Aorta (tissue), 5 donors: ENCODE results near the gene DTNB. TPM values are rescaled to one million over a fixed set of nuclear protein-coding genes. Genes with fewer than 3 reads are reported as not detected.

Source experiments
- ATAC-seq: fragments of 200-7000 bp; cut with Tn5 transposase; one replicate; pipeline ENCODE4 v1.9.1; 2022; ENCODE audit warnings: moderate library complexity; ENCODE audit not compliant: low FRiP score
- DNase-seq, 2 donors: peaks; one replicate each; pipeline ENCODE4 v3.0.0-alpha.2; 2020
- H3K27ac ChIP-seq, 2 donors: one replicate each; pipeline ENCODE4 v1.5.1; 2013; ENCODE audit warnings: low read length in 2 of 2, mild to moderate bottlenecking in 2 of 2, moderate library complexity in 2 of 2, control low read depth in 1 of 2, inconsistent platforms in 1 of 2, low read depth in 1 of 2
- H3K27me3 ChIP-seq, 2 donors: one replicate each; pipeline ENCODE4 v1.6.1; 2013; ENCODE audit warnings: control low read depth in 1 of 2, low read length in 1 of 2, mild to moderate bottlenecking in 1 of 2, moderate library complexity in 1 of 2; ENCODE audit not compliant: insufficient read depth in 2 of 2, control insufficient read depth in 1 of 2
- H3K36me3 ChIP-seq, 2 donors: one replicate each; pipeline ENCODE4 v1.6.1; 2013; ENCODE audit warnings: control low read depth in 1 of 2, low read length in 1 of 2, mild to moderate bottlenecking in 1 of 2; ENCODE audit not compliant: insufficient read depth in 2 of 2, control insufficient read depth in 1 of 2
- H3K4me1 ChIP-seq, 2 donors: one replicate each; pipeline ENCODE4 v1.6.1; 2013; ENCODE audit warnings: low read length in 2 of 2, control low read depth in 1 of 2, mild to moderate bottlenecking in 1 of 2, moderate library complexity in 1 of 2; ENCODE audit not compliant: insufficient read depth in 2 of 2, control insufficient read depth in 1 of 2
- H3K4me3 ChIP-seq, 2 donors: one replicate each; pipeline ENCODE4 v1.5.1; 2013; ENCODE audit warnings: low read length in 2 of 2, control low read depth in 1 of 2, mild to moderate bottlenecking in 1 of 2
- H3K9me3 ChIP-seq: one replicate; pipeline ENCODE4 v1.6.1; 2013; ENCODE audit warnings: mild to moderate bottlenecking, low read length; ENCODE audit not compliant: control insufficient read depth
- WGBS, 2 donors: extraction: QIAGEN DNeasy Blood & Tissue Kit; methylation state at CpG; one replicate each; pipeline ENCODE4 v1.1.7; 2013; 5-methylcytosine and 5-hydroxymethylcytosine counted together
- intact Hi-C, 2 donors: fragments of 100-400 bp; cut with DNase I; formaldehyde crosslinking; loops; one replicate each; pipeline versions ENCODE4 v1.14.2 to v1.15.0; 2022
- polyA plus RNA-seq, 2 donors: library from polyadenylated mRNA; stranded (reverse); fragments of 200-250 nt; gene quantifications; one replicate each; pipeline ENCODE4 v1.2.3, GENCODE V29; 2013
- total RNA-seq, 2 donors: library from RNA; stranded (reverse); fragmentation: NEBNext Ultra II Directional; extraction: Animal tissue kit (Norgen Biotek cat#: 25700); gene quantifications; one replicate each; pipeline ENCODE4 v1.2.1, GENCODE V29; 2021
- donor health status: healthy with polysubstance abuse.
- donor health status: Bipolar disorder and iron deficiency.
- donor health status: DM: no; HTN: no; CAD: no.
- donor health status: DM: no; HTN: no; CAD: no.
- donor health status: DM: yes; HTN: yes; CAD: no.

The DTNB gene
- total and polyA plus RNA-seq, 4 donors, result 14.7 to 33.7 (median 17.1) TPM

DNA sequence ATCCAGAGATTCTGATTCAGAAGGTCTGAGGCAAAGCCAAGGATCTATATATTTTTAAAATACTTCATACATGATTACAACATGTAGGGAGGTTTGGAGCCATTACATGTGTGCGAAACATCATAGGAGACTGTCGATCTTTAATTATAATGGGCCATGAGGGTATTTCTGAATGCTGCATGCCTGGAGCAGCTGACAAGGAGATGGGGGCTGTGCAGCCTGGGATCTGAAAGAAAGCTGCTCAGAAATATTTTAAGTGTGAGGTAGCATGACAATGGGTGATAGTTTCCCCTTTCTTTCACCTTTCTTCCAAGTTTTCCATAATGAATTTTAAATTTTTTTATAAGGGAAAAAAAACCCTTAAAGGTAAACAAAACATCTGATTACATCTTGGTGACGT is 229.6 kb downstream of the DTNB start:
- DNase-seq, result no peak
- intact Hi-C loops, result no loop called here
- H3K4me1 ChIP-seq, result no peaks in the 10 kb centered on the region
- no peaks in the 10 kb centered on the region for H3K27me3 ChIP-seq
- H3K27ac ChIP-seq, result no peak overlapping the region
- 93 to 94% methylated on average over 3 of the region's 3 CpGs for whole genome bisulfite sequencing, 2 donors
- no peak overlapping the region for H3K4me3 ChIP-seq
- ATAC-seq, result no peak
- H3K36me3 ChIP-seq, result no peaks in the 10 kb centered on the region
- no peaks in the 10 kb centered on the region for H3K9me3 ChIP-seq

DNA sequence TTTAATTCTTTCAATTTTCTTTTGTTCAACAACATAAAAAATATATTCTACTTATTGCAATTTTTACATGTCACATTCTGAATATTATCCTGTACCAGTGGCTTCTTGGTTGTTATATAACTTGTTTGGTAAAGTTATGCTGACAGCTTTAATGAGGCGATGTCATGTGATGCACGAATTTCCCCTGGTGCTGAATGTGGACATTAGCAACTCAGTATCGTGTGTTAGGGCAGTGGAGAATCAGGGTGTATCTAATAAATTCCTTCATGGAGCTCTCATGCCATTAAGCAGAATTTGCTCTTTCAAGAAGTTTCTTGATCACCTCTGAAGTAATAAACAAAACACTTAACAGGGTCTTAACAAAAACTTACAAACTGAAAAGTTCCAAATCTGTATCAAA is 232.0 kb downstream of the DTNB start:
- no peaks in the 10 kb centered on the region for H3K36me3 ChIP-seq
- ATAC-seq (no peak), DNase-seq (no peak)
- no peak overlapping the region for H3K4me3 ChIP-seq
- intact Hi-C loops, result no loop called here
- WGBS, 2 donors, result 81 to 88% methylated on average over 3 of the region's 3 CpGs
- H3K9me3 ChIP-seq, result no peaks in the 10 kb centered on the region
- H3K4me1 ChIP-seq, result no peaks in the 10 kb centered on the region
- H3K27me3 ChIP-seq, result no peaks in the 10 kb centered on the region
- H3K27ac ChIP-seq, result no peak overlapping the region

GRCh38 chr2:25438793-25439192 is 234.6 kb downstream of the DTNB start:
- no peaks in the 10 kb centered on the region for H3K36me3 ChIP-seq
- ATAC-seq (no peak), DNase-seq (no peak)
- no peaks in the 10 kb centered on the region for H3K9me3 ChIP-seq
- WGBS, 2 donors, result 90 to 99% methylated on average over 2 of the region's 2 CpGs
- H3K4me3 ChIP-seq, result no peak overlapping the region
- intact Hi-C loops, result no loop called here
- no peaks in the 10 kb centered on the region for H3K4me1 ChIP-seq
- H3K27me3 ChIP-seq, result no peaks in the 10 kb centered on the region
- H3K27ac ChIP-seq, result no peak overlapping the region

DNA sequence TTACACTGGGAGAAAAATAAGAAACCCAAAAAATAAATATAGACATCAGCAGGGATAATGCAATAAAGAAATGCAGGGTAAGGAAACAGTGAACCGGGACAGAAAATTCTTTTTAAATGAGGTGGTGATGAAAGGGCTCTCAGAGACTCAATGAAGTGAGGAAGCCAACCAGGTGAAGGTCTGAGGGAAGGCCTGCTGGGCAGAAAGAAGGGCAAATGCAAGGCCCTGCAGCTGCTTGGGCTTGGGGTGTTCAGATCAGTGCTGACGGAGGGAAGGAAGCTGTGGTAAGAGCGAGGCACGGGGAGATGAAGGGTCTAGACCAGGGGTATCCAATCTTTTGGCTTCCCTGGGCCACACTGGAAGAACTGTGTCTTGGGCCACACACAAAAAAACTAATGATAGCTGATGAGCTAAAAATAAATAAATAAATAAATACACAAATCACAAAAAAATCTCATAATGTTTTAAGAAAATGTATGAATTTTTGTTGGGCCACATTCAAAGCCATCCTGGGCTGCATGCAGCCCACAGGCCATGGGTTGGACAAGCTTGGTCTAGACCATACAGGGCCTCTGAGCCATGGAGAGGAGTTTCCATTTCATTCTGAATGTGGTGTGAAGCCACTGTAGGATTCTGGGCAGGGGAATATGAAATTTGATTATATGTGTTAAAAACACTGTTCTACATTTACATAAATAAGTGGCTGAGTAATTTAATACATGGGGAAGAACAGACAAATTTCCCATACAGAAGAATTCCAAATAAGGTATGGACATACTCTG is 235.3 kb downstream of the DTNB start:
- 92 to 96% methylated on average over 4 of the region's 4 CpGs for WGBS, 2 donors
- H3K9me3 ChIP-seq, result no peaks in the 10 kb centered on the region
- DNase-seq (no peak), ATAC-seq (no peak)
- no peaks in the 10 kb centered on the region for H3K36me3 ChIP-seq
- no peaks in the 10 kb centered on the region for H3K27me3 ChIP-seq
- H3K4me1 ChIP-seq, result no peaks in the 10 kb centered on the region
- intact Hi-C loops, result no loop called here
- no peak overlapping the region for H3K27ac ChIP-seq
- H3K4me3 ChIP-seq, result no peak overlapping the region

- intact Hi-C loops, result no loop called here
- ATAC-seq, result no peak
- Histone ChIP-seq H3K9me3 (no peaks in the 10 kb centered on the region), H3K36me3 (peaks cover 0 to 3% of the 10 kb centered on the region in 2 donors), H3K27me3 (no peaks in the 10 kb centered on the region), H3K27ac (no peak overlapping the region), H3K4me3 (no peak overlapping the region), H3K4me1 (no peaks in the 10 kb centered on the region)
- no peak for DNase-seq
- 95 to 97% methylated on average over 1 of the region's 1 CpG for WGBS, 2 donors
Observed at GRCh38 chr2:25435421-25435820, 238.0 kb downstream of the DTNB start.

- no peak for DNase-seq
- H3K4me3 ChIP-seq, result no peak overlapping the region
- H3K9me3 ChIP-seq, result no peaks in the 10 kb centered on the region
- H3K4me1 ChIP-seq, result no peaks in the 10 kb centered on the region
- H3K36me3 ChIP-seq, result peaks cover 0 to 4% of the 10 kb centered on the region in 2 donors
- H3K27me3 ChIP-seq, result no peaks in the 10 kb centered on the region
- no peak for ATAC-seq
- 93 to 96% methylated on average over 4 of the region's 4 CpGs for WGBS, 2 donors
- intact Hi-C loops, result no loop called here
- H3K27ac ChIP-seq, result no peak overlapping the region
Observed at GRCh38 chr2:25431604-25432003, 241.8 kb downstream of the DTNB start.

GRCh38 chr2:25430556-25430955 is 242.8 kb downstream of the DTNB start:
- H3K9me3 ChIP-seq, result no peaks in the 10 kb centered on the region
- no peak for ATAC-seq

GRCh38 chr2:25426326-25426725 is 247.1 kb downstream of the DTNB start:
- DNase-seq (no peak), ATAC-seq (no peak)
- WGBS, 2 donors, result 97 to 98% methylated on average over 3 of the region's 3 CpGs
- intact Hi-C loops, result no loop called here
- peaks cover 0 to 1% of the 10 kb centered on the region in 2 donors for H3K36me3 ChIP-seq
- no peaks in the 10 kb centered on the region for H3K4me1 ChIP-seq
- no peaks in the 10 kb centered on the region for H3K9me3 ChIP-seq
- no peak overlapping the region for H3K4me3 ChIP-seq
- H3K27ac ChIP-seq, result no peak overlapping the region
- H3K27me3 ChIP-seq, result no peaks in the 10 kb centered on the region

More at GRCh38 chr2:25430556-25430955, 242.8 kb downstream of the DTNB start:
- H3K36me3 ChIP-seq, result peaks cover 0 to 4% of the 10 kb centered on the region in 2 donors
- intact Hi-C loops, result no loop called here
- DNase-seq, result no peak
- H3K27me3 ChIP-seq, result no peaks in the 10 kb centered on the region
- 96 to 97% methylated on average over 7 of the region's 7 CpGs for WGBS, 2 donors
- no peak overlapping the region for H3K4me3 ChIP-seq
- H3K27ac ChIP-seq, result no peak overlapping the region
- no peaks in the 10 kb centered on the region for H3K4me1 ChIP-seq

- Histone ChIP-seq H3K9me3 (no peaks in the 10 kb centered on the region), H3K4me3 (no peak overlapping the region), H3K4me1 (no peaks in the 10 kb centered on the region), H3K27me3 (no peaks in the 10 kb centered on the region), H3K27ac (no peak overlapping the region), H3K36me3 (peaks cover 0 to 1% of the 10 kb centered on the region in 2 donors)
- DNase-seq, result no peak
- 97 to 99% methylated on average over 6 of the region's 6 CpGs for WGBS, 2 donors
- intact Hi-C loops, result no loop called here
- ATAC-seq, result no peak
Observed at GRCh38 chr2:25424426-25425028, 248.8 kb downstream of the DTNB start.
